ENCODE data around the gene IFNGR2.
A peak's percentile ranks its signal among the peaks of the same experiment; 100 is the strongest.
"Not testable (repeated sequence)": the region's sequence is repeated elsewhere in the genome, so short reads cannot be mapped to it uniquely, and the experiment has no call there.

Gene IFNGR2, protein sequence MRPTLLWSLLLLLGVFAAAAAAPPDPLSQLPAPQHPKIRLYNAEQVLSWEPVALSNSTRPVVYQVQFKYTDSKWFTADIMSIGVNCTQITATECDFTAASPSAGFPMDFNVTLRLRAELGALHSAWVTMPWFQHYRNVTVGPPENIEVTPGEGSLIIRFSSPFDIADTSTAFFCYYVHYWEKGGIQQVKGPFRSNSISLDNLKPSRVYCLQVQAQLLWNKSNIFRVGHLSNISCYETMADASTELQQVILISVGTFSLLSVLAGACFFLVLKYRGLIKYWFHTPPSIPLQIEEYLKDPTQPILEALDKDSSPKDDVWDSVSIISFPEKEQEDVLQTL

DNA sequence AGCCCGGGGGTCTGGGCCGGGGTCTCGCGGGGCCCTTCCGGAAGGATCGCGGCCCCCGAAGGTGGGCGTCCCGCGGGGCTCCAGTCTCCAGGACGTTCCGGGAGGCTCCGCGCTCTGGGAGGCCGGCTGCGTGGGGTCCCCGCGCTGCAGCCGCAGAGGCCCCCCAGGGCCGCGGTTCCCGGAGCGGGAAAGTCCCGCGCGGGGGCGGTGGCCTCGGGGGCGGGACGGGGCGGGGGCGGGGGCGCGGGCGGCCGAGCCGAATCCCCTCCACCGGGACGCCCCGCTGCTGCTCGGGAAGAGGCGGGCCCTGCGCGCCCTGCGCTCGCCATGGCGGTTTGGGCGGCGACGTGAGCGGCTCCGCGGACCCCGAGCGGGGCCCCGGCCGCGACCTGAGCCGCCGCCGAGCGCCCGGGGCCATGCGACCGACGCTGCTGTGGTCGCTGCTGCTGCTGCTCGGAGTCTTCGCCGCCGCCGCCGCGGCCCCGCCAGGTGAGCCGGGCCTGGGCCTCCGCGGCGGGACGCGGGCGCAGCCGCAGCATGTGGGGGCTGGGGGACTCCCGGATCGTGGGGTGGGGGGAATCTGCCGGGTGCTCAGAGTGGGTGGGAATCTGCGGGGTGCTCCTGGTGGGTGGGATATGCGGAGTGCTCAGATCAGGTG is at the start of gene IFNGR2:
IFNGR2 (plus strand) TSS at position 286 of the 658 bp plus-strand sequence; CDS start at position 417, 131 bp downstream.
- peak; percentile 31 for DNase-seq (ENCODE audit: low spot score)

DNA sequence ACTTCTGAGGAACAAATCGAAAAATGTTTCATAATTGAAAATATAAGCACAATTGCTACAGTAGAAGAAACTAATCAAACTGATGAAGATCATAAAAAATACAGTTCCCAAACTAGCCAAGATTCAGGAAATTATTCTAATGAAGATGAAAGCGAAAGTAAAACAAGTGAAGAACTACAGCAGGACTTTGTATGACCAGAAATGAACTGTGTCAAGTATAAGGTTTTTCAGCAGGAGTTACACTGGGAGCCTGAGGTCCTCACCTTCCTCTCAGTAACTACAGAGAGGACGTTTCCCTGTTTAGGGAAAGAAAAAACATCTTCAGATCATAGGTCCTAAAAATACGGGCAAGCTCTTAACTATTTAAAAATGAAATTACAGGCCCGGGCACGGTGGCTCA is 47.9 kb upstream of the IFNGR2 start:
- DNase-seq (ENCODE audit: low spot score), result no peak

DNA sequence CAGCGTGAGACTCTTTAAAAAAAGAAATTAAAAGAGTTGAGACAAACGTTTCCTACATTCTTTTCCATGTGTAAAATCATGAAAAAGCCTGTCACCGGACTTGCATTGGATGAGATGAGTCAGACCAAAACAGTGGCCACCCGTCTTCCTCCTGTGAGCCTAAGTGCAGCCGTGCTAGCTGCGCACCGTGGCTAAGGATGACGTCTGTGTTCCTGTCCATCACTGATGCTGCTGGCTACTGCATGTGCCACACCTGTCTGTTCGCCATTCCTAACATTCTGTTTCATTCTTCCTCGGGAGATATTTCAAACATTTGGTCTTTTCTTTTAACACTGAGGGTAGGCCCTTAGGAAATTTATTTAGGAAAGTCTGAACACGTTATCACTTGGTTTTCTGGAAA is 47.2 kb upstream of the IFNGR2 start:
- DNase-seq (ENCODE audit: low spot score), result no peak

DNA sequence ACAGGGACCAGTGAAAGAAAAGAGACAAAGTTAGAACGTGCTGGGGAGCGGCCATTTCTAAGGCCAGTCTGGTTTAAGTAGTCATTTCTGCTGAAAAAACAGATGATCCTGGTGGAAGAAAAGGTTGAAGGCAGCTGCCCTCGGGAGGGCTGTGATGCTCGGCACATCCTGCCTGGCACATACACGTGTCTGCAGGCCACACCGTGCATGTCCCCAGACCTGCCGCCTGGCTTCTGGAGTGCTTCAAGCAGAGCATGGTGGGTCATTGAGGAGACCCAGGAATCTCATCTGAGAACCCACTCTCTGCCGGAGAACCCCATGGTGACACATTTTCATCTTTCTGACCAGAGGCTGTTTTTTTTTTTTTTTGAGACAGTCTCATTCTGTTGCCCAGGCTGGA is 46.0 kb upstream of the IFNGR2 start:
- no peak for DNase-seq (ENCODE audit: low spot score)

DNA sequence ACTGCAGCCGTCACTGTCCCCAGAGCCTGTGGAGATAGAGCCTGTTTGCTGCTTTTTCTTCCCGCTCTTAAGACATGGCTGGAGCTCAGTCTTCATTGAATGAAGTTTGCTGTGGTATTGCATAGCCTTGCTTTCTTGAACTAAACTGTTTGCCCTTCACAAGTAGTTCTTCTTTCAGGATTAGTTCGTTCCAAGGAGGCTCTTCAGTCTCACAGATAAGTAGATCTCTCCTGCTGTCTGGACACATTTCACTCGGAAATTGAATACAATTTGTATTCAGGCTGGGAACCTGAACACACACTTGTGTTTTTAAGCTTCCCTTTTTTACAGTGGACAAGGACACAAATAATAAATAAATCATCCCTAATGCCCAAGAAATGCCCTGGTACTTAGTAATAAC is 43.8 kb upstream of the IFNGR2 start:
- DNase-seq (ENCODE audit: low spot score), result no peak

DNA sequence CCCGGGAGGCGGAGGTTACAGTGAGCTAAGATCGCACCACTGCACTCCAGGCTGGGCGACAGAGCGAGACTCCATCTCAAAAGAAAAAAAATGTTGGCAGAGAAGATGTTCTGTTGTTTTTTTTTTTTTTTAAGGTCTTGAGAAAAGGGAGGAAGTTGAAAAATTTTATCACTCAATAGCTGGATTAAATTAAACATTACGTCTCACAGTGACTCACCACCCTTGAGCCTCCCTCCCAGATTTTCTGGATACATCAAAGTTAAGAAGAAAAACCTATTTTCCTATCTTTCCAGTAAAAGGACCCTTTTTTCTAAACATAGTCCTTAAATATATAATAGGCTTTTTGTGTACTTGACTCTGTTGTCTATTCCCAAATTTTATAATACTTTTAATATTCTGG is 42.9 kb upstream of the IFNGR2 start:
- peak; percentile 55 for DNase-seq (ENCODE audit: low spot score)

DNA sequence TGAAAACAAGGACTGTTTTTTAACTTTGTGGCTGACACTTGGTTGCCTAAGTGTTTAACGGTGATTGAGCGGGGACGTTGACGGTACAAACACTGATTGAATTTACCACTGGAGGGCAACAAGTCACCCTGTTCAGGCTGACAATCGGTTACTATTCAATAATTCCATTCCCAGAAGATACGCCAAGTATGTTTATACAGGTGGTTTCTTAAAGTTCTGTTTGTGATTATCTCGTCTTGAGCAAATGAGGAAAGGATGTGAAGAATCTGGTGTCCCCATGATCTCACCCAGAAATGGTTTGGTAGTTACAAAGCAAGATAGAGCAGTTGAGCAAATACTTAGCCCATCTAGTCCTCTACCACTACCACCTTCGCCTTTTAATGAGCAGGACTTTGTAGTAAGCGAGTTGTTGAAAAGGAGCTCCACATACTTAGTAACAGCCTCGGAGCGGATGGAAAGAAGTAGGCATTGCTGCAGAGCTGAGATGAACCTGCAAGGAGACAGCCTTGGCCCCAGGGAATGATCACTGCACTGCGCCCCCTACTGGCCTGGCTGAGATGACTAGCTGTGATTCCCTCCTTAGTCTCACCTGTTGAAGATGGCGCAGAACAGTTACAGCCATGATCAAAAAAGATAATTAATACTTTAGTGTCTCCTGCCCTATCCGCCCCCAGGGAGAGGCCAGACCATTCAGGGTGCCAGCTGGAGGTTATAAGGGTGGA is 42.2 kb upstream of the IFNGR2 start:
- DNase-seq (ENCODE audit: low spot score), result peak; percentile 77

DNA sequence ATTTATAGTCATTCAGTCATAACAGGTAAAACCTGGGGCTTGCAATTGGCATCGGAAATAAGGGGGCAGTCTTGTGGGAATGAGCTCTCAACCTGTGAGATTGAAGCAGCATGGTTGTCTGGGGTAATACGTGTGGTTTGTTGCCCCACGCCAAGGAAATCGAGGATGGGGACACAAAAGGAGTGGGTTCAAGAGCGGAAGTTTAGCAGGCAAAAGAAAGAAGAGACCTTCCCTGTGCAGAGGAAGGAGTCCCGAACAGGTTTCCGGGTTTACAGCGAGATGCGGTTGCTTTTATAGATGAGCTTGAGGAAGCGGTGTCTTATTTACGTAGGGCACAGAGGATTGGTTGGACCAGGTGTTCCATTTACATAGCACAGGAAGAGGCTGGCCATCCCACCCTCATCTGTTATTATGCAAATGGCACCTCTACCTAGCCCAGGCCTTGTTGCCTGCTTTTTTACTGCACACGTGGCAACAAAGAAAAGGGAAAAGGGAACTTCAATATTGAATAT is 41.1 kb upstream of the IFNGR2 start:
- no peak for DNase-seq (ENCODE audit: low spot score)

DNA sequence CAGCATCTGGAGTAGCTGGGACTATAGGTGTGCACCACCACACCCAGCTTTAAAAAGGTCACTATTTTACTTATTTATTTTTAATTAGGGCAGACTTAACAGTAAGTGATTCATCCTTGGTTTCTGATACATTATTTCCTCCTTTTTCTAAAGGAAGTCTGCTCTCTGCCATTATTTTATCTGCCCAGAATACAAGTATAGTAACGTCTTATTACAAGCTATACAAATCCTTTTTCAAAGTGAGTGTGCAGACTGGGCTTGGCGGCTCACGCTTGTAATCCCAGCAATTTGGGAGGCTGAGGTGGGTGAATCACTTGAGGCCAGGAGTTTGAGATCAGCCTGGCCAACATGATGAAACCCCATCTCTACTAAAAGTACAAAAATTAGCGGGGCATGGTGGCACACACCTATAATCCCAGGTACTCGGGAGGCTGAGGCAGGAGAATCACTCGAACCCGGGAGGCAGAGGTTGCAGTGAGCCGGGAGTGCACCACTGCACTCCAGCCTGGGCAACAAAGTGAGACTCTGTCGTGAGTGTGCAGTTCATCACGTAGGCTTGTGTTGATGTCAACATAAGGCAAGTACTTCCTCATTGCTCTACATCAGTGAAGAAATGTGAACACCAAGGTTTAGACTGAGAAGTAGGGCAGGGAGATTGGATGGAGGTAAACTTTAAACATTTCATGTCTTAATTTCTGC is 39.2 kb upstream of the IFNGR2 start:
- not testable (repeated sequence) for DNase-seq (ENCODE audit: low spot score)

DNA sequence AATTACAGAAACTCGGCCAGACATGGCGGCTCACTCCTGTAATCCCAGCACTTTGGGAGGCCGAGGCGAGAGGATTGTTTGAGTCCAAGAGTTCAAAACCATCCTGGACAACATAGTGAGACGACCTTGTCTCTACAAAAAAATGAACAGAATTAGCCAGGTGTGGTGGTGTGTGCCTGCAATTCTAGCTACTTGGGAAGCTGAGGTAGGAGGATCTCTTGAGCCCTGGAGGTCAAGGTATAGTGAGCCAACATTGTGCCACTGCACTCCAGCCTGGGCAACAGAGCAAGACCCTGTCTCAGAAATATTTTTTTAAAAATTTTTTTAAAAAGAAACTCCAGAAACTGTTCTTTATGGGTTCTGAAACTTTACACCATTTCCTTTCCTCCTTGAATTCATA is 38.4 kb upstream of the IFNGR2 start:
- DNase-seq (ENCODE audit: low spot score), result no peak

DNA sequence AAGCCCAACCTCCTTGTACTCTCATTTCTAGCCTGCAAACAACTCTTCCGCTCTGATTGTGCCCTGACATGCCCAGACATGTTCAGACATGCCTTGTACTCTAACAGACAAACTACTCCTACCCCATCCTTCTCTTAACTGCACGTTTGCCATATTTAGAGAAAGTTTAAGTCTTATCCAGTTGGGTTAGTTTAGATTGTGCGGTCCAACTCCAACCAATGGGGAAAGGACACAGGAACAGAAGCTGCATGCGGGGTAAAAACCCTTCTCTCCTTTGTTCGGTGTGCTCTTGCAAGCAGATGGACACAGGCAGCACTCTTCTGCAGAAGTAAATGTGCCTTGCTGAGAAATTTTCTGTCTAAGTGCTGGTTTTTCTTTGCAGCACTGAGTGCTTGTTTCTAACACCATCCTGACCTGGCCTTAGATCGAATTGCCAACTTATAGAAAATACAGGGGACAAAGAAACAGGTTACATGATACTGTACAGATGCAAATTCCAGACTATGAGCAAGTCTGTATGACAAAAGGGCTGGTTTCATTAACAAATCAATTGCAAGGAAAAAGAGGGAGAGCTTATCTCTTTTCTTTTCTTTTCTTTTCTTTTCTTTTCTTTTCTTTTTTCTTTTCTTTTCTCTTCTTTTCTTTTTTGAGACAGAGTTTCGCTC is 35.8 kb upstream of the IFNGR2 start:
- DNase-seq (ENCODE audit: low spot score), result no peak

DNA sequence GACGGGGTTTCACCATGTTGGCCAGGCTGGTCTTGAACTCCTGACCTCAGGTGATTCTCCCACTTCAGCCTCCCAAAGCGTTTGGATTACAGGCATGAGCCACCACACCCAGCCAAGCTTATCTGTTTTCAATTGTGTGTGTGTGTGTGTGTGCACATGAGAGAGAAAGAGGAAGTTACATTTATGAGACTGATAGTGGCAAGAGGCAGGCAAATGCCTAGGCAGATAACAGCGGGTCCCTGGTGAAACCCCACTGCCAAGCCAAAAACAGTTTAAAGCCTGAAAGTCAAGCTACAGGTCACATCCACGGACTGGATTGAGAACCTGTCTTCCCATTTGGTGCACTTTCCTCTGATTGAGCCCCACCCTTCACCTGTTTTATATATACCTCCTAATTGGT is 35.1 kb upstream of the IFNGR2 start:
- DNase-seq (ENCODE audit: low spot score), result no peak

DNA sequence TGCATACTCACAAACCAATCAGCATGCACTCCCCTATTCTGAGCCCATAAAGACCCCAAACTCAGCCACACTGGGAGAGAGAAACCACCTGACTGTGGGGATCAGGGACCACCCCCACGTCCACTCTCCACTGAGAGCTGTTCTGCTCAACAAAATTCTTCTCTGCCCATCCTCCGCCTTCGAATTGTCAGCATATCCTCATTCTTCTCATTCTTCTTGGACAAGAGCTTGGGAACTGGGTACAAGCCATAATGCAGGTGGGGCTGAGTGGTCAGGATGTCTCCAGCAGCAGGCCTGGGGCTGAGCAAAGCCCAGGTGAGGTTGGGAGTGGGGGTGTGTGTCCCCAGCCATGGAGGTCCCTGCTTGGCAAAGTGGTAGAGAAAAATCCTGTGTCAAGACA is 34.6 kb upstream of the IFNGR2 start:
- DNase-seq (ENCODE audit: low spot score), result no peak

DNA sequence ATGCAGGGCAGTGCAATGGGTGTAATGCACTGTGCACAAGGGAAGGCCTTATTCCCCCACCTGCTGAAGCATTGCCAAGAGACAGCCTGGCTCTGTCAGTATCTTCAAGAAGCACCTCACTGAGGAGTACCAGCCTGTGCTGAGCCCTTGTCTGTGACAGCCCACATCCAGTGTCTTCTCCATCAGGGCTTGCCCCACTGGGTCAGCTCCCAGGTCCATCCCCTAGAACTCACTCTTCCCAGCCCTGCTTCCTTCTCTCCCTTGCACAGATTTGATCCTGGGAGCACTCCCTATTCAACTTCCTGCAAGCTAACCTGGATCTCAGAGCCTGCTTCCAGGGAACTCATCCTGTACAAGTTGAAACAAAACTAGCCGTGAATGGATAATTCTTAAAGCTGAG is 33.6 kb upstream of the IFNGR2 start:
- DNase-seq (ENCODE audit: low spot score), result no peak

DNA sequence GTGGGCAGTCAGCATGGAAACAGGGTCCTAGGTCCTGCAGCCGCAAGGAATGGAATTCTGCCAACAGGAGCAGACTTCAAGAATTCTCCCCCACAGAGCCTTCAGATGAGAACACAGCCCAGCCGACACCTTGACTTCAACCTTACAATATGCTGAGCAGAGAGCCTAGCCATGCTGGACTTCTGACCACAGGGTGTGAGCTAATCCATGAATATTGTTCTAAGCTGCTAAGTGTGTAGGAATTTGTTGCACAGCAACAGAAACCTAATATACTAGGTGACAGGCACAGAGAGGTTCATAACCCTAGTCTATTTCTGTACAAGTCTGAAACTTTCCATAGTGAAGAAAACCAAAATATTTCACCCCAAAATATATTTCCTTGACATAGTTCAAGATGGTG is 32.9 kb upstream of the IFNGR2 start:
- no peak for DNase-seq (ENCODE audit: low spot score)

DNA sequence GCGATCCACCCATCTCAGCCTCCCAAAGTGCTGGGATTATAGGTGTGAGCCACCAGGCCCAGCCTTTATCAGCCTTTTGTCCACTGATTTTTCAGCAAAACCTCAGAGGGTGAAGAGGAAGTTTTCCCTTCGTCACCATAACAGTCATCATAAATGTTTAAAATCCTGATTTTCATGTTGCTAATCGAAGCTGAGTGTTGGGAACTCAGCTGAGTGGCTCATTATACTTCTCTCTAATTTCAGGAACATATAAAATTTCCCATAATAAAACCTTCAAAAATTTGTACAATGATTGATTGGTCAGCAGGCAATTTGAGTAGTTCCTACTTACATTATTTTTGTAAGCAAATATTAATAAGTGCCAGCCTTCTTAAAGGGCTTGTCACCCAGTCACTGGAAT is 31.8 kb upstream of the IFNGR2 start:
- DNase-seq (ENCODE audit: low spot score), result no peak

DNA sequence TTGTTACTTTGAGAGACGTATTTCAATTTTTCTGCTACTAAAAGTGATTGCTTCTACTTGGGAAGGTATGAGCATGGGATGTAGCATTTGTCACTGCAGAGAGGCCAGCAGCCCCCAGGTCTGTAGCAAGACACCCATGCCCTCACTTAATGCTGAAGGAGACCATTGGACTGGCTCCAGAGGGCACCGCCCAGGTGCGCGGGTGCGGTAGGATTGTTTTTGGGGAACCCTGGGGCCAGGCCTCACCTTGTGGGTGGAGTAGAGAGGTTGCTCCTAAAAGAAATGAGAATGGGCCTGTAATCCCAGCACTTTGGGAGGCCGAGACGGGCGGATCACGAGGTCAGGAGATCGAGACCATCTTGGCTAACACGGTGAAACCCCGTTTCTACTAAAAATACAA is 30.6 kb upstream of the IFNGR2 start:
- DNase-seq (ENCODE audit: low spot score), result no peak

DNA sequence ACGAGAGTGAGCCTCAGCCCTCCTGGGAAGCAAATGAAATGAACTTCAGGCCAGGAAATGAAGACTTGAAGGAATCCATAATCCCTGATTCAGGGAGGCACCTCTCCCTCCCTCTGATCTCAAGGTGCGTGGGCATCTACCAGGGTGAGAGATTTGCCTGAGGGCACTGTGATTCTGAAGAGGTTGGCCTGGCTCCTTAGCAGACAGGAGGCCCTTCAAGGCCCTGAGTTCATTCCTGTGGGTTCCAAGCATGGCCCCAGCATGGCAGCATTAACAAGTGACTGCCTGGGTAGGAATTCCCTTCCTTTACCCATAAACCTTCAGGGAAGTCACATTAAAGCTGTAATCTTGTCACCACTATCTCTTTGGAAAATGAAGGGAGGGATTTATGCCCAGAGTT is 29.8 kb upstream of the IFNGR2 start:
- DNase-seq (ENCODE audit: low spot score), result peak; percentile 33

DNA sequence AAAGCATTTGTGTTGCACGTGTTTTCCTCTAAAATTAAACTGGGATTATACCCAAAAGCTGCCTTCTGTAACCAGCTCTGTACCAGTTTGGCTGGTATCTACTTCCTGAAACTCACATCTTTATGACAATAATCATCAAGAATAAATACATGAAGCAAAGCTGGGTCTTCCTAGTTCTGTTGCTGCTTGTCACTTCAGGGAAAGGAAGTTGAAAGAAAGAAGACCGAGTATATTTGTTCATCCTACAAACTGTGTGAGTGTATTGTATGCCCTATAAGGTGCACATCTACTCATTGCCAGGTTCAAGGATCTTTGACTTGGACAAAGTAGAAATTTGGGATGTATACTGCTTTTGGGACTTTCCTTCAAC is 29.1 kb upstream of the IFNGR2 start:
- DNase-seq (ENCODE audit: low spot score), result no peak

DNA sequence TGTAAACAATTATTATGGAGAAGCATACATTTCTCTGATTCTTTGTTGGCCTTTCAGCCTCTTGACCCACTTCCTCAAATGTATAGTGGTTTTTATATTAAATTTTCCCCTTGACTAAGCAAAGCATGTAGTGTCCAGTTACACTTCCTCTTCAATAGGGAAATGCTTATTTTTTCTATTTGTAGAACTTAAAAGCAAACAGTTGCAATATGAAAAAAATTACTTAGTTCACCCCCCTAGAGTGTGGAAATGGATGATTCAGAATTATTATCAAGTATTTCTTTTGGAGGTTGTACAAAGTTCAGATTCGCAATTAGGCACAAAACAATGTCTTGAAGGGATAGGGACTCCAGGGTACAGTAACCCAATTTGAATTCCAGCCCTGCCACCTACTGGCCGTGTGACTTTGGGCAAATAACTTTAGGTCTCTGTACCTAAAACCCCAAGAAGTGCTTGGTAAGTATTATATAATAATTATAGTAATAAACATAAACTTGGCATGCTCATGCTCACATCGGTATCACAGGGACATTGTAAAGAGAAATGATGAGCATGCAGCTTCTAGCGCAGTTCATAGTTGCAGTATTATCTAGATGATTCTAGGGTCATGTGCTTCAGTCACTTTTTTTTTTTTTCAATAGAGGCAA is 28.6 kb upstream of the IFNGR2 start:
- DNase-seq (ENCODE audit: low spot score), result peak; percentile 27

DNA sequence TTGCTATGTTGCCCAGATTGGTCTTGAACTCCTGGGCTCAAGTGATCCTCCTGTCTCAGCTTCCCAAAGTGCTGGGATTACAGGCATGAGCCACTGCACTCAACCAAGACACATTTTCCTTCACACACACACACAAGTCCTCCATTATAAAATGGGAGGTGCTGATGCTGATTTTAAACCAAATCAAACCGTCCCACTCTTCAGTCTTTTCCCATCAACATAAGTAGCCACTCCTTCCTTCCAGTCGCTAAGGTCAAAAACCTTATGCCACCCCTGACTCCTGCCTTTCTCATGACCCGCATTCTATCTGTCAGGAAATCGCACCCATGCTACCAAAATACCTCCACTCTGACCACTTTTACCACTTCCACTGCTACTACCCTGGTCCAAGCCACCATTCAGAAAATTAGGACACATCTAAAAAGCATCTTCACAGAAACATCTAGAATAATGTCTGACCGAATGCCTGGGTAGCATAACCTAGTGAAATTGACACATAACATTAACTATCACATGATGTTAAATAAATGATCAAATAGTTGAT is 28.0 kb upstream of the IFNGR2 start:
- DNase-seq (ENCODE audit: low spot score), result no peak
